Natural killer cell treated with Interleukin-12 subunit alpha and Interleukin-12 subunit beta and Interleukin-15 and Interleukin-18, amount 100 ng/mL, for 72 hours (primary cell): ENCODE results near the gene TDRD7. TPM values are rescaled to one million over a fixed set of nuclear protein-coding genes. Genes with fewer than 3 reads are reported as not detected.

Source experiments
- ATAC-seq, 2 donors: fragments of 150-1000 bp; cut with Tn5 transposase in 1 of 2; sonication (Bioruptor Pico), chemical (Tn5 transposase) in 1 of 2; 2 replicates each; pipeline ENCODE4 v1.10.0; 2021
- DNase-seq: peaks from one replicate; pipeline ENCODE4 v3.0.0; 2022; ENCODE audit warnings: low spot score
- H3K27ac Mint-ChIP-seq, 2 donors: 1 replicate in 1 of 2; 2 replicates in 1 of 2; pipeline ENCODE4 v1.8.0; 2022; ENCODE audit warnings: mixed read lengths in 2 of 2, mild to moderate bottlenecking in 1 of 2, moderate library complexity in 1 of 2
- H3K27me3 Mint-ChIP-seq, 2 donors: 1 replicate in 1 of 2; 2 replicates in 1 of 2; pipeline ENCODE4 v1.8.0; 2022; ENCODE audit warnings: mixed read lengths in 2 of 2
- H3K36me3 Mint-ChIP-seq: one replicate; pipeline ENCODE4 v1.8.0; 2022; ENCODE audit warnings: mixed read lengths
- H3K4me1 Mint-ChIP-seq, 2 donors: 1 replicate in 1 of 2; 2 replicates in 1 of 2; pipeline ENCODE4 v1.8.0; 2022; ENCODE audit warnings: low read depth in 2 of 2, mixed read lengths in 2 of 2, mild to moderate bottlenecking in 1 of 2
- H3K4me3 Mint-ChIP-seq: one replicate; pipeline ENCODE4 v1.8.0; 2022; ENCODE audit warnings: mixed read lengths
- H3K9me3 Mint-ChIP-seq: 2 replicates; pipeline ENCODE4 v1.8.0; 2022; ENCODE audit warnings: mixed read lengths
- total RNA-seq, 2 donors: library from RNA; stranded (reverse); gene quantifications; one replicate each; pipeline ENCODE4 v1.2.3, GENCODE V29; 2022

TDRD7 gene
- total RNA-seq, 2 donors from 2014 or later = 4.5 to 10.3 TPM

DNA sequence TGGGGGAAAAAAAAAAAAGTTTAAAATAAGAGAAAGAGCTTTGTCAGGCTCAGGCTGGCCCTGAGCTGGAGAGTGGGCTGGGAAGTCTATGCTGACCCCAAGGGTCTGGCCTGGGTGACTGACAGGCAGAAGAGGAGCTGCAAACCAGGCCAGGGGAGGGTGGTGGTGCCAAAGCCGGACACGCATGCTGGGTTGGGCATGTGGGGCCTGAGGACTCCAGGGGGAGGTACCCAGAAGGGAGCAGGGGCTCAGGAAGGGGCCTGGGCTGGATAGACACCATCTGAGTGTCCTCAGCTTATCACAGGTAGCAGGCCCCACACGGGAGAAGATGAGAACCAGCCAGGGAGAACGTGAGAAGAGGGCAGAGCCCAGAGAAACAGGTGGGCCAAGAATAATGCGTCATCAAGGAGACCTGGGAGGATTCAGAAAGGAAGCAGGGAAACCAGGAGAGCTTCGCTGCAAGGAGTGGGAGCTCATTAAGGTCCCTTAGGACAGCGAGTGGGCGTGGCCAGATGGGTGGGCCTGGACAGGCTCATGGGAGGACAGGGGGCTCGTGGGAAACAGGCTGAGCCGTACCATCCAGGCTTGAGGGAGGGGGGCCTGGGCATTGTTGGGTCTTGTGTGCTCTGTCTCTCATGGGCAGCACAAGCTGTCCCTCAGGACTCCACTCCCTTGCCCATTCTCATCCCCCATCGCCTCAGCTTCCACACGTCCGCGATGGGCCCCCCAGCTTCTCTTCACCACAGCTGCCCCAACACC is 105.6 kb downstream of the TDRD7 start:
- Mint-ChIP-seq H3K4me1 (peaks cover 0 to 2% of the 10 kb centered on the region in 2 donors), H3K36me3 (no peaks in the 10 kb centered on the region), H3K9me3 (no peaks in the 10 kb centered on the region), H3K27me3 (peaks cover 32% of the 10 kb centered on the region in 2 donors), H3K4me3 (no peak overlapping the region), H3K27ac (peak overlapping the region in 1 of 2 donors; percentile 19)
- ATAC-seq (no peak), DNase-seq (no peak)

DNA sequence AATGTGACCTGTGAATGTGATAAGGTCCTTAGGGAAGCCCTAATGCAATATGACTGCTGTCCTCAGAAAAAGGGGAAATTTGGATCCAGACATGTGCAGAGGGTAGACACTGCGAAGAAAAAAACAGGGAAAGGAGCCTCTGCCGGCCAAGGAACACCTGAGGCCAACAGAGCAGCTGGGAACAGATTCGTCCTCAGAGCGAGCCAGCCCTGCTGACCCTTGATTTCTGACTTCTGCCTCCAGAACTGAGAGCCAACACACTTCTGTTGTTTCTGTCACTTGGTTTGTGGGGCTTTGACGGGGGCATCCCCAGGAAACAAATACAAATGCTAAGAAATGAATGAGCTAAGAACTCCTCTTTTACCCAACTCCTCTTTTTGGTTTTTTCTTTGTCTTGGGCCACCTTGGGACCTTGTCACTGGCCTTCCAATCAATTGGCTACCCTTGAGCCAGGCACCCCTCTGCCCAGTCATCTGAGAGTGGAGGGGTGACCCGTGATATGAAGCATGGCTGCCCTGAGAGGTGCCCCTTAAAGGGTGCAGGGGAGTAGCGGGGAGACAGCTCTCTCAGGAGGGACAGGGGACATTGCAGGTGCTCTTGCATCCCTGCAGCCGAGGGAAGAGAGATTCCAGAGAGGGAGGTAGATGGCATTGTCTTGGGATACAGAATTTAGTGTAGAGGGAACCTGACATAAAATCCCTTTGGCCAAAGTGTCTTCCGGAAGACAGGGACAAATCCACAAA is 106.4 kb downstream of the TDRD7 start:
- Mint-ChIP-seq H3K27me3 (peaks cover 32% of the 10 kb centered on the region in 2 donors), H3K9me3 (no peaks in the 10 kb centered on the region), H3K27ac (no peak overlapping the region), H3K4me1 (peaks cover 0 to 2% of the 10 kb centered on the region in 2 donors), H3K36me3 (no peaks in the 10 kb centered on the region), H3K4me3 (no peak overlapping the region)
- no peak for ATAC-seq
- no peak for DNase-seq

DNA sequence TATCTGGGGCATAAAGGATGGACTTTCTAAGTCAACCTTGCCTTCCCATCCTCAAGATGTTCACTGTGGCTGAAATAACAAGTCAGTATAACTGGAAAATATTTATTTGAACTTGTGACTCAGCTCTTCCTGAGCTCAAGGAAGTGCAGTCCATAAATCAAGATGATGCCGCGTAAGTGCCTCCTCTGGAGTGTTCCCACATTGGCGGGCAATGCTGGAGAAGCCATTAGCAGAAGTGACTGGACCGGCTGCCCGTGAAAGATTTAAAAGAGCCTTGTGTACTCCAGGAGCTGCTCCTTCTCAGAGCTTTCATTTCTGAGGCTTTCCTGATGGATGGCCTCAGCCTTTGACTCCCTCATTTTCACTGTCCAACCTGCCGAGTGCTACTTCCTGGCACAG is 107.0 kb downstream of the TDRD7 start:
- Mint-ChIP-seq H3K36me3 (no peaks in the 10 kb centered on the region), H3K27ac (no peak overlapping the region), H3K27me3 (peaks cover 32 to 33% of the 10 kb centered on the region in 2 donors), H3K4me3 (no peak overlapping the region), H3K9me3 (no peaks in the 10 kb centered on the region), H3K4me1 (peaks cover 0 to 2% of the 10 kb centered on the region in 2 donors)
- ATAC-seq (no peak), DNase-seq (no peak)

DNA sequence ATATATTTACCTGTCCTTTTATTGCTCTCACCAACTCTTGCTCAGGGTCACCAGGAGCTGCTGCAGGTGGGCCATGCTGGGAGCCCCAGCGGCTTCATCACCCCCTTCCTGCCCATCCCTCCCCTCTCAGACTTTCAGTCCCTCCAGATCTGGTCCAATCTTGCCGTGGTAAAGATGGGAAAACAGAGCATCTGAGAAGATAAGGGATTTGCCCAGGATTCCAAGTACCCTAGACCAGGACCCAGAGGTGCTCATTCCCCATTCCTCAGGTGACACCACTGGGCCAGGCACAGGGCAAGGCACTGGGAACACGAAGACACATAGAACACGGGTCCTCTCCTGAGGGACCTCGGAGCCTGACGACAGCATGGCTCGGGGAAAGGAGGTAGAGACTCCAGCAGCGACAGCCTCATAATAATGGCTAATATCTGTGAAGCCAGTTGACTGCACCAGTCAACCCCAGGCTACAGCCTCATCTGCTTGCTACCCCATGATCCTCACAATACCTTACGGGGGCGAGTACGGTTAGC is 107.6 kb downstream of the TDRD7 start:
- Mint-ChIP-seq H3K9me3 (no peaks in the 10 kb centered on the region), H3K27me3 (peaks cover 32 to 36% of the 10 kb centered on the region in 2 donors), H3K27ac (no peak overlapping the region), H3K4me3 (no peak overlapping the region), H3K4me1 (peaks cover 0 to 2% of the 10 kb centered on the region in 2 donors), H3K36me3 (no peaks in the 10 kb centered on the region)
- DNase-seq (no peak), ATAC-seq (no peak)

GRCh38 chr9:97521576-97522333 is 109.9 kb downstream of the TDRD7 start:
- ATAC-seq (no peak), DNase-seq (no peak)
- no peak overlapping the region for H3K4me3 Mint-ChIP-seq
- peaks cover 23 to 28% of the 10 kb centered on the region in 2 donors for H3K27me3 Mint-ChIP-seq
- H3K27ac Mint-ChIP-seq = no peak overlapping the region
- peaks cover 0 to 2% of the 10 kb centered on the region in 2 donors for H3K4me1 Mint-ChIP-seq
- H3K36me3 Mint-ChIP-seq = no peaks in the 10 kb centered on the region
- no peaks in the 10 kb centered on the region for H3K9me3 Mint-ChIP-seq

- no peaks in the 10 kb centered on the region for H3K36me3 Mint-ChIP-seq
- DNase-seq (no peak), ATAC-seq (no peak)
- no peak overlapping the region for H3K27ac Mint-ChIP-seq
- peaks cover 2% of the 10 kb centered on the region in 2 donors for H3K4me1 Mint-ChIP-seq
- H3K4me3 Mint-ChIP-seq = no peak overlapping the region
- H3K27me3 Mint-ChIP-seq = peaks cover 11 to 14% of the 10 kb centered on the region in 2 donors
- no peaks in the 10 kb centered on the region for H3K9me3 Mint-ChIP-seq
These were observed 112.5 kb downstream of the TDRD7 start for GRCh38 chr9:97524424-97524823.

- Mint-ChIP-seq H3K4me1 (peaks cover 0 to 10% of the 10 kb centered on the region in 2 donors), H3K27ac (no peak overlapping the region), H3K4me3 (no peak overlapping the region), H3K36me3 (no peaks in the 10 kb centered on the region), H3K27me3 (peaks cover 4 to 10% of the 10 kb centered on the region in 2 donors), H3K9me3 (no peaks in the 10 kb centered on the region)
- no peak for ATAC-seq
- DNase-seq = no peak
These were observed 113.6 kb downstream of the TDRD7 start for GRCh38 chr9:97525451-97525850.

DNA sequence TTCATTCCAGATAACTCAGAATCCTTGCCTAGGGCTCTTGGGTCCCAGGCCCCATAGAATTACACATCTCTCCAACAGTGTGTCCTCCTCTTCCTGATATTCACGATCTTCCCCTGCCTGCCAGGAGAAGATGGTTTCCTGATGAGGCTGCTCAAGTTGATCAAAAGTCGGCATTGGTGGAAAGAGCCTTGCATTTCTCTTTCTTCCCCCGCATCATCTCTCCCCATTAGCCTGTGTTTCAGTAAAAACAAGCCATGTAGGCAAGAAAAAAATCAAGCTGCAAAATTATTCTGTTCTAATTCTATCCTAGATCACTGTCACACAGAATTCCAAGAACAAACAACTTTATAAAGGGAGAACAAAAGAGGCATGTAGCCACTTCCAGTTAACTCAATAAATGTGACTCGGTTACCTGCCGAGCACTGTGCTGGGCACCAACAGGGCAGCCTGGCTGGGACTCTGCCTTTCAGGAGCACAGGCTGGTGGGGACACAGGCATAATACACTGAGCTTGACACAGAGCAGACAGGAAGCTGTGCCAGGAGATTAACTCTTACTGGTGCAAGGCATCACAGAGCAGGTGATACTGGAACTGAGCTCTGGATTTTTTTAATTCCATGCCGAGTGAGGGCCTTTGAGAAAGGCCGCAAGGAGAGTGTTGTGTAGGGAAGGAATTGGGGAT is 115.1 kb downstream of the TDRD7 start:
- ATAC-seq = no peak
- Mint-ChIP-seq H3K9me3 (no peaks in the 10 kb centered on the region), H3K27me3 (peaks cover under 1 to 6% of the 10 kb centered on the region in 2 donors), H3K36me3 (no peaks in the 10 kb centered on the region), H3K4me1 (peaks cover 0 to 10% of the 10 kb centered on the region in 2 donors), H3K27ac (no peak overlapping the region), H3K4me3 (no peak overlapping the region)
- no peak for DNase-seq

DNA sequence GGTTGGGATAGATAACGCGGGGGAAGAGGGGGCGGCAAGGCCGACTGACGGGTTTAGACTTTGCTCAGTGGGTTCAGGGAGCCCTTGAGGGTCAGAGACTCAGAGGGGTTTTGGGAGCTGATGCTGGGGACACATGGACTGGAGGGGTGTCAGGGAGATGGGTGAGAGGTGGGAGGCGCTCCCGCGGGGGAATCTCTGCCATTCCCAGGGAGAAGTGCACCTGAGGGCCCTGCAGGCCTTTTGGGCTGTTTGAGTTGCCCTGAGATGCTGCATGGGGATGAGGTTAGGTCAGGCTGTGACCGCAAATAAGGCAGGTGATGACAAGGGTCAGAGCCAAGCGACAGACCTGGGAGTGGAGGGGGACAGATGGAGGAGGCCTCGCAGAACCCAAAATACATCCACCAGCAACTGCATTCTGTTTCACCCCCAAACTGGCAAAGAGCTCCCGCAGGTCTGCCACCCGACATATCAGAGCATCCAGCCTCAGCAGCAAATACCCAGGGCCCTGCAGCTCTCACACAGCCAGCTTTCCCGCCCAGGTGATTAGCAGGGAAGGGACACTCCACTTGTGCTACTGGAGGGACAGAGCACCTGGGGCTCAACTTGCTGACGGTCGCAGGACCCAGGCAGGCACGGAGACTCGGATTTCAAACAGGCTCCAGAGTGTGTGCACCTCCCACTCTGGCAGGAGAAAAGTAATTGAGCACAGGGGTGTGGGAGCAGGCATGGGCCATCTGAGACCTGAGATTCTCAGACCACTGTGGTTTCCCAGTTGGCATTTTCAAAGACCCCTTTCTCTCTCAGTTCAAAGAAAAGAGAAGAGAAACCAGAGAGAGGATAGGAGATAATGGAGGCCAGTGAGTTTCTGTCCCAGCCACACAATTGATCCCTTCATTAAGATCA is 116.0 kb downstream of the TDRD7 start:
- DNase-seq = no peak
- Mint-ChIP-seq H3K9me3 (no peaks in the 10 kb centered on the region), H3K27ac (no peak overlapping the region), H3K4me1 (peaks cover 0 to 10% of the 10 kb centered on the region in 2 donors), H3K27me3 (peaks cover 7 to 8% of the 10 kb centered on the region in 2 donors), H3K36me3 (no peaks in the 10 kb centered on the region), H3K4me3 (no peak overlapping the region)
- no peak for ATAC-seq

DNA sequence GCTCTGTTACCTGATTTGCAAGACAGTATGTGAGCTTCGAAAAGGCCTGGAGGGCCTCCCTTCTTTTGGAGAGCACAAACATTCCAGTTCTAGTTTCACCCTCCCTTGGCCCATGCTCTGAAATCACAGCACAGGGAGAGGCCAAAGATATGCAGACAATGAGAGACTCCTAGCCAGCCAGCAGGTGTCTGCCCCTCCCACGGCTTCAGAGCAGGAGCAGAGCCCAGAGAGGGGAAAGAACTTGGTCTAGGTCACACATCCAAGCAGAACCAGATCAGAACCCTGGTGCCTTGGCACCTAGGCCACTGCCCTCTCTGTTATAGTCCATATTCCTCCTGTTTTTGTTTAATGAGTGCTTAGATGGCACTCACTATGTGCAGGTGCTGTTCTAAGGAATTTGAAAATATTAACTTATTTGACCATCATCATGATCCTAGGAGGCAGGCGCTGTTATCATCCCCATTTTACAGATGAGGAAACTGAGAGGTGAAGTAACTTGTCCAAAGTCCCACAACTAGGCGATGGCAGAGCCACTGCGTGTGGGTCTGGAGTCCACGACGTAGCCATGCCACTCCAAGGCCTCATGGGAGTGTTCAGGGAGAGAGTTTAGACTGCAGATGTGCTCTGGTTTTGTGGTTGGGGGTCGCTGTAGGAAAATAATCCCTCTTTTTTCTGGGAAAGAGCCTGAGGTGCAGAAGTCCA is 116.8 kb downstream of the TDRD7 start:
- no peak overlapping the region for H3K27ac Mint-ChIP-seq
- peaks cover 0 to 10% of the 10 kb centered on the region in 2 donors for H3K4me1 Mint-ChIP-seq
- H3K27me3 Mint-ChIP-seq = peaks cover 7 to 8% of the 10 kb centered on the region in 2 donors
- no peaks in the 10 kb centered on the region for H3K9me3 Mint-ChIP-seq
- DNase-seq = no peak
- H3K4me3 Mint-ChIP-seq = no peak overlapping the region
- no peak for ATAC-seq
- H3K36me3 Mint-ChIP-seq = no peaks in the 10 kb centered on the region

- Mint-ChIP-seq H3K4me3 (peak overlapping the region; percentile 47), H3K27ac (peak overlapping the region in 1 of 2 donors; percentile 38), H3K4me1 (peaks cover 0 to 10% of the 10 kb centered on the region in 2 donors), H3K36me3 (no peaks in the 10 kb centered on the region), H3K27me3 (peaks cover 5 to 9% of the 10 kb centered on the region in 2 donors), H3K9me3 (no peaks in the 10 kb centered on the region)
- DNase-seq = no peak
- ATAC-seq = peak in 1 of 2 donors; percentile 90
These were observed 117.6 kb downstream of the TDRD7 start for GRCh38 chr9:97529363-97530076.
